ENCODE results near the gene NFE2L3. TPM values are rescaled to one million over a fixed set of nuclear protein-coding genes. Genes with fewer than 3 reads are reported as not detected.
"Not testable (repeated sequence)": the region's sequence is repeated elsewhere in the genome, so short reads cannot be mapped to it uniquely, and the experiment has no call there.

The NFE2L3 gene
- total RNA-seq, 1 experiment from 2014 or later = 40.0 TPM

DNA sequence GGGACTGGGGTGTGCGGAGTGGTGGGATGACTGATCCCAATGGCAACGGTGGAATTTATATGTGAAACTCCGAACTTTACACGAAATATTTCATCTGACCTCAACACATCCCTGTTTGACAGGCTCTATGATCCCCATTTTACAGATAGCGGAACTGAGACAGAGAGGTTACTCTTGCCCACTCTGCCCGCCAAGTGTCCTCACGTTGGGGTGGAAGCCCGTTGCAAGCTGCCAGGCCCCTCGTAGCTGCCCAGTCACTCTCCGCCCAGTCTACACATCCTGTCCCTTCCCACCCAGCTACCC, 397 bp upstream of the NFE2L3 start:
- Histone ChIP-seq H3K9ac (ENCODE audit: low read length) (no peak overlapping the region), H3F3A (ENCODE audit: low read length, unreplicated experiment) (peaks cover 5% of the 10 kb centered on the region), H3K9me2 (replicated peaks; ENCODE audit: low read length) (no peaks in the 10 kb centered on the region), H3K27me3 (ENCODE audit: low read length) (no peaks in the 10 kb centered on the region), H4K20me1 (ENCODE audit: low read length) (no peaks in the 10 kb centered on the region), H3K9me3 (ENCODE audit: low read length) (no peaks in the 10 kb centered on the region), H3K4me2 (ENCODE audit: low read length) (peak overlapping the region; percentile 70), H3K4me1 (ENCODE audit: insufficient read depth, low read length) (peaks cover 31% of the 10 kb centered on the region), H3K36me3 (ENCODE audit: low read depth, low read length) (no peaks in the 10 kb centered on the region), H3K79me2 (ENCODE audit: low read length) (peaks cover 39% of the 10 kb centered on the region), H3K4me3 (ENCODE audit: low read length) (peak overlapping the region; percentile 43; the same call in 1 of the 2 replicates), H3K27ac (ENCODE audit: low read length) (no peak overlapping the region), H2AFZ (ENCODE audit: low read length) (peak overlapping the region; percentile 90)
- ChIA-PET CTCF (interaction anchor here (0.7 kb wide), 1 partner anchor 15 kb away, joined by 3 read pairs; no protein-coding TSS in a partner anchor), POLR2A (ENCODE audit: unreplicated experiment) (interaction anchor here (0.6 to 0.7 kb wide), 2 partner anchors 54 to 57 kb away, joined by 3 to 4 read pairs; no protein-coding TSS in a partner anchor)
- DNase-seq (no peak), ATAC-seq (no peak)
- BruUV-seq (replicated peaks) = no TSS peak
- TF ChIP-seq, protein P1, sequence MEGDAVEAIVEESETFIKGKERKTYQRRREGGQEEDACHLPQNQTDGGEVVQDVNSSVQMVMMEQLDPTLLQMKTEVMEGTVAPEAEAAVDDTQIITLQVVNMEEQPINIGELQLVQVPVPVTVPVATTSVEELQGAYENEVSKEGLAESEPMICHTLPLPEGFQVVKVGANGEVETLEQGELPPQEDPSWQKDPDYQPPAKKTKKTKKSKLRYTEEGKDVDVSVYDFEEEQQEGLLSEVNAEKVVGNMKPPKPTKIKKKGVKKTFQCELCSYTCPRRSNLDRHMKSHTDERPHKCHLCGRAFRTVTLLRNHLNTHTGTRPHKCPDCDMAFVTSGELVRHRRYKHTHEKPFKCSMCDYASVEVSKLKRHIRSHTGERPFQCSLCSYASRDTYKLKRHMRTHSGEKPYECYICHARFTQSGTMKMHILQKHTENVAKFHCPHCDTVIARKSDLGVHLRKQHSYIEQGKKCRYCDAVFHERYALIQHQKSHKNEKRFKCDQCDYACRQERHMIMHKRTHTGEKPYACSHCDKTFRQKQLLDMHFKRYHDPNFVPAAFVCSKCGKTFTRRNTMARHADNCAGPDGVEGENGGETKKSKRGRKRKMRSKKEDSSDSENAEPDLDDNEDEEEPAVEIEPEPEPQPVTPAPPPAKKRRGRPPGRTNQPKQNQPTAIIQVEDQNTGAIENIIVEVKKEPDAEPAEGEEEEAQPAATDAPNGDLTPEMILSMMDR (conservative IDR thresholded peaks at IDR 0.05; ENCODE audit: low read depth, low read length) = no peak
- no peak for TF ChIP-seq EZH2 (IDR thresholded peaks at IDR 0.05; ENCODE audit: low read length, unreplicated experiment)
- TF ChIP-seq EZH2phosphoT487 (IDR thresholded peaks at IDR 0.05; ENCODE audit: borderline replicate concordance, low read length) = no peak
- intact Hi-C loops (cut with micrococcal nuclease) = no loop called here

DNA sequence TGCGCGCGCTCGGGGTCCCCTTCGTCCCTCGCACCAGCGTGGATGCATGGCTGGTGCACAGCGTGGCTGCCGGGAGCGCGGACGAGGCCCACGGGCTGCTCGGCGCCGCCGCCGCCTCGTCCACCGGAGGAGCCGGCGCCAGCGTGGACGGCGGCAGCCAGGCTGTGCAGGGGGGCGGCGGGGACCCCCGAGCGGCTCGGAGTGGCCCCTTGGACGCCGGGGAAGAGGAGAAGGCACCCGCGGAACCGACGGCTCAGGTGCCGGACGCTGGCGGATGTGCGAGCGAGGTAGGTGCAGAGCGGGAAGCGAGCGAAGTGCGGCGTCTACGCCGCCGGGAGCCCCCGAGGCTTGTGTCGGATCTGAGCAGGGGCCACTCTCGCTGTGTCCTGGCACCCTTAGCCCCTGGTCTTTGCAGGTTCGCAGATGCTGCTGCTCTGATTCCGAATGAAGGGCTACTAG, 813 bp downstream of the NFE2L3 start:
- Histone ChIP-seq H3K4me2 (ENCODE audit: low read length) (peak overlapping the region; percentile 96), H3K79me2 (ENCODE audit: low read length) (peaks cover 51% of the 10 kb centered on the region), H3K9ac (ENCODE audit: low read length) (peak overlapping the region; percentile 80), H3K4me3 (ENCODE audit: low read length) (peak overlapping the region; percentile 81), H3K27ac (ENCODE audit: low read length) (peak overlapping the region; percentile 96), H2AFZ (ENCODE audit: low read length) (peak overlapping the region; percentile 57; the same call in 1 of the 2 replicates), H3K4me1 (ENCODE audit: insufficient read depth, low read length) (peaks cover 43% of the 10 kb centered on the region)
- H4K20me1 ChIP-seq (ENCODE audit: low read length); H3K36me3 ChIP-seq (ENCODE audit: low read depth, low read length); CTCF ChIA-PET; BruUV-seq (replicated peaks); intact Hi-C loops (cut with micrococcal nuclease); H3K9me3 ChIP-seq (ENCODE audit: low read length); DNase-seq; H3F3A ChIP-seq (ENCODE audit: low read length, unreplicated experiment); H3K9me2 ChIP-seq (replicated peaks; ENCODE audit: low read length); H3K27me3 ChIP-seq (ENCODE audit: low read length): not testable (repeated sequence)
- POLR2A ChIA-PET (ENCODE audit: unreplicated experiment) = interaction anchor here (1.0 kb wide), 1 partner anchor 44 kb away, joined by 3 read pairs; no protein-coding TSS in a partner anchor
- ATAC-seq = peak; percentile 0; the same call in 1 of the 2 replicates

DNA sequence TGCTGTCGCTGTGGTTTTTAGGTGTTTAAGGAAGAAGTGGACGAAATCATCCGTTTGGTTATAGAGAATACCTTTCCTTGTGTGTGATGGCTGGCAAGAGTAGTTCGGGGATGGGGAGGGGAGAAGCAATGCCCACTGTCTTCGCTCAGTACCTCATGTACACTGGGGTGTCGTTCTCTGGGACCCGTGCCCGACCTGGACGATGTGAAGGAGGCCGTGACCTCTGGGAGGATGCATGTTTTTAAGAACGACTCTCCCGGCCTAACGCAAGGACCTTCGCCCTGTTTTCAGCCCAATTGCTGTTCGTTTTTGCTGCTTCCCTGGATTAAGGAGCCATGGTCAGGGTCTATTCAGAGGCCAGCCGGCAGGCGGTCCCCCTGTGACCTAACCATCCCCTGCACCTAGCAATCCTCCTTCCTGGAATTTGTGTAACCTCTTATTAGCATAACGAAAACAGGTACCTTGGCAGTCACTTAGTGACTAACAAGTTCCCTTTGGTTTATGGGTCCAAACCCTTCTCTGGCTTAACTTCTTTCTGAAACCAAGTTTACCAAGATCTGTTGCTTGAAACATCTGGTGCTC, 1.3 kb downstream of the NFE2L3 start:
- Histone ChIP-seq H3K36me3 (ENCODE audit: low read depth, low read length) (no peaks in the 10 kb centered on the region), H3K9me2 (replicated peaks; ENCODE audit: low read length) (no peaks in the 10 kb centered on the region), H3K79me2 (ENCODE audit: low read length) (peaks cover 57% of the 10 kb centered on the region), H3K9ac (ENCODE audit: low read length) (peak overlapping the region; percentile 80), H3K27ac (ENCODE audit: low read length) (peak overlapping the region; percentile 96), H3K27me3 (ENCODE audit: low read length) (no peaks in the 10 kb centered on the region), H3F3A (ENCODE audit: low read length, unreplicated experiment) (peaks cover 5% of the 10 kb centered on the region), H2AFZ (ENCODE audit: low read length) (0 out of 2 replicates have a peak overlapping the region, but pooled peaks have one; percentile 30), H3K4me3 (ENCODE audit: low read length) (peak overlapping the region; percentile 81), H4K20me1 (ENCODE audit: low read length) (no peaks in the 10 kb centered on the region), H3K4me2 (ENCODE audit: low read length) (peak overlapping the region; percentile 96), H3K4me1 (ENCODE audit: insufficient read depth, low read length) (peaks cover 48% of the 10 kb centered on the region), H3K9me3 (ENCODE audit: low read length) (no peaks in the 10 kb centered on the region)
- intact Hi-C loops (cut with micrococcal nuclease) = no loop called here
- BruUV-seq (replicated peaks) = TSS peak; percentile 77
- ChIA-PET POLR2A (ENCODE audit: unreplicated experiment) (no interaction called here), CTCF (no interaction called here)
- TF ChIP-seq, protein P1 (conservative IDR thresholded peaks at IDR 0.05; ENCODE audit: low read depth, low read length) = no peak
- TF ChIP-seq EZH2 (IDR thresholded peaks at IDR 0.05; ENCODE audit: low read length, unreplicated experiment) (no peak), EZH2phosphoT487 (IDR thresholded peaks at IDR 0.05; ENCODE audit: borderline replicate concordance, low read length) (no peak)
- ATAC-seq (peak; percentile 1; the same call in 1 of the 2 replicates), DNase-seq (peak; percentile 50)
